ENCODE data around the gene RNF213. TPM values are rescaled to one million over a fixed set of nuclear protein-coding genes. Genes with fewer than 3 reads are reported as not detected.
"Not testable (repeated sequence)": the region's sequence is repeated elsewhere in the genome, so short reads cannot be mapped to it uniquely, and the experiment has no call there.

The RNF213 gene
- total RNA-seq, 3 donors from 2014 or later = 135 to 143 (median 136) TPM

DNA sequence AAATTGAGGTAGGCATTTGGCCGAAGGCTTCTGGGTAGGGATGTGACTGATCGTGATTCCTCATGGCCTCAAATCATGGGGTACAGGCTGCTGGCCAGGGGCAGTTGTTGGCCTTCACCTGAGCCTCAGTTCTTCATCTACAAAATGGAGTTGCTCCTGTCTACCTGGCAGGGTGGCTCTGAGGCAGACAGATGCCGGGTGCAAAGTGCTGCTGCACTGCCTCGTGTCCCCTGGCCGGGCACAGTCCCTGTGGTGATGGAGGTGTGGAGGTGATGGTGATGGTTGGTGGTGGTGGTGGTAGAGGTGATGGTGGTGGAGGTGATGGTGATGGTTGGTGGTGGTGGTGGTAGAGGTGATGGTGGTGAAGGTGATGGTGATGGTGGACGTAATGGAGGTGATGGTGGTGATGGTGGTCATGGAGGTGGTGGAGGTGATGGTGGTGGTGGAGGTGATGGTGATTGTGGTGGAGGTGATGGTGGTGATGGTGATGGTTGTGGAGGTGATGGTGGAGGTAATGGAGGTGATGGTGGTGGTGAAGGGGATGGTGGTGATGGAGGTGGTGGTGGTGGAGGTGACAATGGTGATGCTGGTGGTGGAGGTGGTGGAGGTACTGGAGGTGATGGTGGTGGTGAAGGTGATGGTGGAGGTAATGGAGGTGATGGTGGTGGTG is 52.6 kb downstream of the RNF213 start:
- DNase-seq = no peak
- intact Hi-C loops (cut with DNase I, micrococcal nuclease) = no loop called here
- TF ChIP-seq, protein P1, sequence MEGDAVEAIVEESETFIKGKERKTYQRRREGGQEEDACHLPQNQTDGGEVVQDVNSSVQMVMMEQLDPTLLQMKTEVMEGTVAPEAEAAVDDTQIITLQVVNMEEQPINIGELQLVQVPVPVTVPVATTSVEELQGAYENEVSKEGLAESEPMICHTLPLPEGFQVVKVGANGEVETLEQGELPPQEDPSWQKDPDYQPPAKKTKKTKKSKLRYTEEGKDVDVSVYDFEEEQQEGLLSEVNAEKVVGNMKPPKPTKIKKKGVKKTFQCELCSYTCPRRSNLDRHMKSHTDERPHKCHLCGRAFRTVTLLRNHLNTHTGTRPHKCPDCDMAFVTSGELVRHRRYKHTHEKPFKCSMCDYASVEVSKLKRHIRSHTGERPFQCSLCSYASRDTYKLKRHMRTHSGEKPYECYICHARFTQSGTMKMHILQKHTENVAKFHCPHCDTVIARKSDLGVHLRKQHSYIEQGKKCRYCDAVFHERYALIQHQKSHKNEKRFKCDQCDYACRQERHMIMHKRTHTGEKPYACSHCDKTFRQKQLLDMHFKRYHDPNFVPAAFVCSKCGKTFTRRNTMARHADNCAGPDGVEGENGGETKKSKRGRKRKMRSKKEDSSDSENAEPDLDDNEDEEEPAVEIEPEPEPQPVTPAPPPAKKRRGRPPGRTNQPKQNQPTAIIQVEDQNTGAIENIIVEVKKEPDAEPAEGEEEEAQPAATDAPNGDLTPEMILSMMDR (IDR thresholded peaks at IDR 0.05) = no peak
- no peak overlapping the region for H3K4me3 ChIP-seq
- no peak for ATAC-seq
- H3K36me3 ChIP-seq (ENCODE audit: low read depth) = peaks cover 10% of the 10 kb centered on the region
- no peaks in the 10 kb centered on the region for H3K4me1 ChIP-seq (ENCODE audit: low read depth)
- H3K9me3 ChIP-seq = no peaks in the 10 kb centered on the region

DNA sequence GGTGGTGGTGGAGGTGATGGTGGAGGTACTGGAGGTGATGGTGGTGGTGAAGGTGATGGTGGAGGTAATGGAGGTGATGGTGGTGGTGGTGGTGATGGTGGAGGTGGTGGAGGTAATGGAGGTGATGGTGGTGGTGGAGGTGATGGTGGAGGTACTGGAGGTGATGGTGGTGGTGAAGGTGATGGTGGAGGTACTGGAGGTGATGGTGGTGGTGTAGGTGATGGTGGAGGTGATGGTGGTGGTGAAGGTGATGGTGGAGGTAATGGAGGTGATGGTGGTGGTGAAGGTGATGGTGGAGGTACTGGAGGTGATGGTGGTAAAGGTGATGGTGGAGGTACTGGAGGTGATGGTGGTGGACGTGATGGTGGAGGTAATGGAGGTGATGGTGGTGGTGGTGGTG is 53.3 kb downstream of the RNF213 start:
- H3K36me3 ChIP-seq (ENCODE audit: low read depth); ATAC-seq; H3K4me3 ChIP-seq; intact Hi-C loops (cut with DNase I, micrococcal nuclease); H3K4me1 ChIP-seq (ENCODE audit: low read depth); DNase-seq; H3K9me3 ChIP-seq: not testable (repeated sequence)

DNA sequence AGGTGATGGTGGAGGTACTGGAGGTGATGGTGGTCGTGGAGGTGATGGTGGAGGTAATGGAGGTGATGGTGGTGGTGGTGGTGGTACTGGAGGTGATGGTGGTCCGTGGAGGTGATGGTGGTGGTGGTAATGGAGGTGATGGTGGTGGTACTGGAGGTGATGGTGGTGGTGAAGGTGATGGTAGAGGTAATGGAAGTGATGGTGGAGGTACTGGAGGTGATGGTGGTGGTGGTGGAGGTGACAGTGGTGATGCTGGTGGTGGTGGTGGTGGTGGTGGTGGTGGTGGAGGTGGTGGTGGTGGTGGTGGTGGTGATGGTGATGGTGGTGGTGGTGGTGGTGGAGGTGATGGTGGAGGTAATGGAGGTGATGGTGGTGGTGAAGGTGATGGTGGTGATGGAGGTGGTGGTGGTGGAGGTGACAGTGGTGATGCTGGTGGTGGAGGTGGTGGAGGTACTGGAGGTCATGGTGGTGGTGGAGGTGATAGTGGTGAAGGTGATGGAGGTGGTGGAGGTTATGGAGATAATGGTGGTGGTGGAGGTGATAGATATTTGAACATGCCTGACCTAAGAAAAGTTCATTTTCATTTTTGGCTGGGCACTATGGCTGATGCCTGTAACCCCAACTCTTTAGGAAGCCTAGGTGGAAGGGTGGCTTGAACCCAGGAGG is 55.0 kb downstream of the RNF213 start:
- Histone ChIP-seq H3K4me3 (no peak overlapping the region), H3K9me3 (no peaks in the 10 kb centered on the region), H3K36me3 (ENCODE audit: low read depth) (peaks cover under 1% of the 10 kb centered on the region), H3K4me1 (ENCODE audit: low read depth) (no peaks in the 10 kb centered on the region)
- DNase-seq (no peak), ATAC-seq (no peak)
- intact Hi-C loops (cut with DNase I, micrococcal nuclease) = no loop called here
- TF ChIP-seq, protein P1 (IDR thresholded peaks at IDR 0.05) = no peak

DNA sequence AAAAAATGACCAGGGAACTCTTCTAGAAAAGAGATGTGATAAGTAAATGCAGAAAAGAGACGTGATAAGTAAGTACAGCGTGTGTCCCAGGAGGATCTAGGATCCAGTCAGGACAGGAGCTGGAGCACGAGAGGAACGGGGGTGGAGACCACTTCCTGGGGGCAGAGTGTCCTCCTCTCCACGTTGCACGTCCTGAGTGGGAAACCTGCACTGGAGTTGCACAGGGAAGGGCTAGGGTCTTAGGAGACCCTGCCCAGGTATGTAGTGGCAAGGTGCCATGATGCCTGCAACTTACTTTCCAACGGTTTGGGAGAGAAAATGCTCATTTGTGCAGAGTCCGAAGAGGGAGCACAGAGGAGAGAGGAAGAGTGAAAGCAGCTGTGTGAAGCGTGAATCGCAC is 55.8 kb downstream of the RNF213 start:
- Histone ChIP-seq H3K4me1 (ENCODE audit: low read depth) (no peaks in the 10 kb centered on the region), H3K4me3 (no peak overlapping the region), H3K36me3 (ENCODE audit: low read depth) (peaks cover 2% of the 10 kb centered on the region), H3K9me3 (no peaks in the 10 kb centered on the region)
- DNase-seq = no peak
- TF ChIP-seq, protein P1 (IDR thresholded peaks at IDR 0.05) = no peak
- intact Hi-C loops (cut with DNase I, micrococcal nuclease) = no loop called here
- ATAC-seq = no peak

DNA sequence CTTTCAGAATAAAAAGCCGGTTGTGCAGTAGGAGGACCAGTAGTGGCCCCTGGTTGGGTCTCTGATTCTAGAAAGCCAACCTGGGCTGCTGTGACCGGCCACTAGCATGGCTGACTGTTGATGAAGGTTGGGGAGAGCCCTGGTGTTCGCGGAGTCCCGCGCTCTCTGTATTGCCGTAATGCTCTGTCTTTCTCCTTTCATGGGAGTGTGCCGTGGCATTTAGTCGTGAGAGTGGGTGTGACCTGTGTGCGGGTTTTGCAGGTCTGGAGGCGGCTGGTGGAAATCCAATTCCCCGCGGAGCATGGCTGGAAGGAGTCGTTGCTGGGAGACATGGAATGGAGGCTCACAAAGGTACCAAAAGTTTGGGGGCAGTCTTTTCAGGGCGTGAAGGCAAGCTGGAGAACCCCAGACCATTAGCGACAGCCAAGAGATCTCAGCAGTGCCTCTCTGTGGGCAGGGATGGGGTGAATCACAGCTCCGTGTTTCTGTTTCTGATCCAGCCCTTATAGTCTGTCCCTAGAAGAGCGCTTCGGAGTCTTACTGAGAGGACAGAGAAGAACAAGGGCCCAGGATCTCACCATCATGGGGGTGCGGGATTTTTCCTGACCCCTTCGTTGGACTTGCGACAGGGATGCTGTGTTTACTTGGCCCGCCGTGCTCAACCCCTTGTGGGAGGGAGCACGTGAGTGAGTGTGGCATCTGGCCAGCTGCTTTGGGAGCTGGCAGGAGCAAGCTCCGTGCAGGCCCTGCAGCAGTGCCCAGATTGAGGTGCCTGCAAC is 56.5 kb downstream of the RNF213 start:
- no peak overlapping the region for H3K4me3 ChIP-seq
- TF ChIP-seq, protein P1 (IDR thresholded peaks at IDR 0.05) = no peak
- no peaks in the 10 kb centered on the region for H3K4me1 ChIP-seq (ENCODE audit: low read depth)
- H3K36me3 ChIP-seq (ENCODE audit: low read depth) = peaks cover 3% of the 10 kb centered on the region
- H3K9me3 ChIP-seq = no peaks in the 10 kb centered on the region
- no peak for DNase-seq
- intact Hi-C loops (cut with DNase I, micrococcal nuclease) = no loop called here
- ATAC-seq = no peak

DNA sequence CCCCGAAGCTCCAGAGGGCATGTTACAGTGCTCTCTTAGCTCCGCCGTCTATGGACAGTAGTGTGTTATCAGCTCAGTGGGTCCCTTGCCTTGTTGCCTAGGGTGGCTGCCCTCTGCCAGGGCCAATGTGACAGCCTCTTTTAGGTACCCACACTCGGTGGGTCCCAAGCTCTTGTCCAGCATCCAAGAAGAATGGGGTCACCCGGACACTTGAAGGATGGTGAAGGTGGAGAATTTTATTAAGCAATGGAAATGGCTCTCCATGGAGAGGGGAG is 57.0 kb downstream of the RNF213 start:
- Histone ChIP-seq H3K4me3 (no peak overlapping the region), H3K4me1 (ENCODE audit: low read depth) (no peaks in the 10 kb centered on the region), H3K9me3 (no peaks in the 10 kb centered on the region), H3K36me3 (ENCODE audit: low read depth) (peaks cover 3% of the 10 kb centered on the region)
- DNase-seq (no peak), ATAC-seq (no peak)
- intact Hi-C loops (cut with DNase I, micrococcal nuclease) = no loop called here
- TF ChIP-seq, protein P1 (IDR thresholded peaks at IDR 0.05) = no peak
